H9 (cell line): ENCODE data around the gene MROH7. TPM values are rescaled to one million over a fixed set of nuclear protein-coding genes. Genes with fewer than 3 reads are reported as not detected.

ENCODE experiments used
- DNase-seq: peaks from one replicate; pipeline ENCODE4 v3.0.0-alpha.2; 2017
- H2AFZ ChIP-seq: one replicate; pipeline ENCODE4 v1.6.1; 2013; ENCODE audit warnings: mild to moderate bottlenecking, low read length, control low read depth, moderate library complexity
- H2AK5ac ChIP-seq: 2 replicates; pipeline ENCODE4 v1.6.1; 2013; ENCODE audit warnings: low read length, control low read depth, mixed read lengths; ENCODE audit not compliant: insufficient read length
- H2BK120ac ChIP-seq: one replicate; pipeline ENCODE4 v1.6.1; 2013; ENCODE audit warnings: low read depth, mild to moderate bottlenecking, low read length, control low read depth, inconsistent platforms; ENCODE audit not compliant: poor library complexity, severe bottlenecking
- H2BK12ac ChIP-seq: 2 replicates; pipeline ENCODE4 v1.6.1; 2013; ENCODE audit warnings: low read length, control low read depth, mixed read lengths, low read depth; ENCODE audit not compliant: insufficient read length
- H2BK15ac ChIP-seq: 2 replicates; pipeline ENCODE4 v1.6.1; 2013; ENCODE audit warnings: low read depth, low read length, control low read depth
- H2BK20ac ChIP-seq: one replicate; pipeline ENCODE4 v1.6.1; 2013; ENCODE audit warnings: low read depth, mild to moderate bottlenecking, low read length, control low read depth, inconsistent platforms; ENCODE audit not compliant: poor library complexity, severe bottlenecking
- H2BK5ac ChIP-seq: 2 replicates; pipeline ENCODE4 v1.6.1; 2013; ENCODE audit warnings: low read length, control low read depth, mixed read lengths; ENCODE audit not compliant: insufficient read length
- H3K14ac ChIP-seq: 2 replicates; pipeline ENCODE4 v1.6.1; 2013; ENCODE audit warnings: low read length, control low read depth; ENCODE audit not compliant: insufficient read depth
- H3K18ac ChIP-seq: 2 replicates; pipeline ENCODE4 v1.6.1; 2013; ENCODE audit warnings: low read depth, mild to moderate bottlenecking, mixed read lengths, low read length, control low read depth; ENCODE audit not compliant: insufficient read length
- H3K23ac ChIP-seq: 2 replicates; pipeline ENCODE4 v1.6.1; 2013; ENCODE audit warnings: low read length, control low read depth, mixed read lengths, low read depth; ENCODE audit not compliant: insufficient read length
- H3K23me2 ChIP-seq: 2 replicates; pipeline ENCODE4 v1.6.1; 2013; ENCODE audit warnings: low read depth, mild to moderate bottlenecking, mixed read lengths, low read length, control low read depth; ENCODE audit not compliant: insufficient read length, poor library complexity, severe bottlenecking
- H3K27ac ChIP-seq: 2 replicates; pipeline ENCODE4 v1.5.1; 2013; ENCODE audit warnings: low read length, control low read depth, mixed read lengths, low read depth; ENCODE audit not compliant: insufficient read length
- H3K27me3 ChIP-seq: 2 replicates; pipeline ENCODE4 v1.6.1; 2013; ENCODE audit warnings: low read length, control low read depth, inconsistent platforms; ENCODE audit not compliant: insufficient read depth
- H3K4ac ChIP-seq: 2 replicates; pipeline ENCODE4 v1.6.1; 2013; ENCODE audit warnings: low read depth, mild to moderate bottlenecking, control low read depth, inconsistent platforms, low read length, moderate library complexity
- H3K4me1 ChIP-seq: 2 replicates; pipeline ENCODE4 v1.6.1; 2013; ENCODE audit warnings: low read length, control low read depth, inconsistent platforms; ENCODE audit not compliant: insufficient read depth
- H3K4me2 ChIP-seq: 2 replicates; pipeline ENCODE4 v1.6.1; 2013; ENCODE audit warnings: low read length, control low read depth, mixed read lengths; ENCODE audit not compliant: insufficient read length, insufficient read depth
- H3K56ac ChIP-seq: 2 replicates; pipeline ENCODE4 v1.6.1; 2013; ENCODE audit warnings: low read depth, mild to moderate bottlenecking, mixed read lengths, low read length, control low read depth; ENCODE audit not compliant: insufficient read length
- H3K79me1 ChIP-seq: 2 replicates; pipeline ENCODE4 v1.6.1; 2013; ENCODE audit warnings: low read depth, mild to moderate bottlenecking, moderate library complexity, low read length, control low read depth, inconsistent platforms; ENCODE audit not compliant: insufficient read depth, poor library complexity, severe bottlenecking
- H3K79me2 ChIP-seq: 2 replicates; pipeline ENCODE4 v1.6.1; 2013; ENCODE audit warnings: low read length, control low read depth, inconsistent platforms; ENCODE audit not compliant: insufficient read depth
- H3K9ac ChIP-seq: 2 replicates; pipeline ENCODE4 v1.6.1; 2013; ENCODE audit warnings: low read length, control low read depth, mixed read lengths; ENCODE audit not compliant: insufficient read length; ENCODE audit errors: extremely low read depth
- H3K9me3 ChIP-seq: one replicate; pipeline ENCODE4 v1.6.1; 2013; ENCODE audit warnings: low read depth, low read length, inconsistent platforms; ENCODE audit not compliant: control insufficient read depth
- H3T11ph ChIP-seq: one replicate; pipeline ENCODE4 v1.6.1; 2013; ENCODE audit warnings: mild to moderate bottlenecking, low read length, control low read depth, inconsistent platforms
- H4K20me1 ChIP-seq: one replicate; pipeline ENCODE4 v1.6.1; 2013; ENCODE audit not compliant: control insufficient read depth, insufficient read length, insufficient read depth
- H4K5ac ChIP-seq: 2 replicates; pipeline ENCODE4 v1.6.1; 2013; ENCODE audit warnings: low read depth, mild to moderate bottlenecking, mixed read lengths, low read length, control low read depth; ENCODE audit not compliant: insufficient read length
- H4K8ac ChIP-seq: replicated peaks from 2 replicates; pipeline ENCODE4 v1.6.1; 2013; ENCODE audit warnings: low read length, control low read depth, mixed read lengths, low read depth; ENCODE audit not compliant: insufficient read length
- H4K91ac ChIP-seq: 2 replicates; pipeline ENCODE4 v1.6.1; 2013; ENCODE audit warnings: low read depth, mild to moderate bottlenecking, moderate library complexity, mixed read lengths, low read length, control low read depth; ENCODE audit not compliant: insufficient read length
- H3K27ac Mint-ChIP-seq, 3 experiments: 2 replicates in 2 of 3; 3 replicates in 1 of 3; pipeline ENCODE4 v1.8.0; 2020 to 2021; ENCODE audit warnings: mixed read lengths in 3 of 3, mild to moderate bottlenecking in 1 of 3, moderate library complexity in 1 of 3
- H3K27me3 Mint-ChIP-seq: 2 replicates; pipeline ENCODE4 v1.8.0; 2021; ENCODE audit warnings: low read depth, mild to moderate bottlenecking, moderate library complexity, mixed read lengths
- H3K36me3 Mint-ChIP-seq, 3 experiments: 2 replicates in 2 of 3; 3 replicates in 1 of 3; pipeline ENCODE4 v1.8.0; 2020 to 2021; ENCODE audit warnings: low read depth in 3 of 3, mixed read lengths in 3 of 3; ENCODE audit not compliant: insufficient read depth in 1 of 3
- H3K4me1 Mint-ChIP-seq, 2 experiments: 2 replicates each; pipeline ENCODE4 v1.8.0; 2020; ENCODE audit warnings: mixed read lengths in 2 of 2
- H3K4me3 Mint-ChIP-seq, 2 experiments: 2 replicates in 1 of 2; 3 replicates in 1 of 2; pipeline ENCODE4 v1.8.0; 2020 to 2021; ENCODE audit warnings: mild to moderate bottlenecking in 2 of 2, mixed read lengths in 2 of 2, moderate library complexity in 1 of 2
- H3K9me3 Mint-ChIP-seq, 2 experiments: 2 replicates in 1 of 2; 3 replicates in 1 of 2; pipeline ENCODE4 v1.8.0; 2020; ENCODE audit warnings: mild to moderate bottlenecking in 2 of 2, mixed read lengths in 2 of 2, moderate library complexity in 1 of 2
- CTCF ChIP-seq: fragments of 200-600 bp; sonication (generic); conservative IDR thresholded peaks from 3 replicates; pipeline ENCODE4 v1.8.0; 2021; ENCODE audit warnings: antibody characterized with exemption, mild to moderate bottlenecking
- WGBS: extraction: QIAGEN DNeasy Blood & Tissue Kit; methylation state at CpG from one replicate; pipeline ENCODE4 v1.1.7; 2013; ENCODE audit warnings: missing lambda C conversion rate, low lambda C conversion rate, mixed read lengths; ENCODE audit not compliant: insufficient read length; ENCODE audit errors: extremely low coverage; 5-methylcytosine and 5-hydroxymethylcytosine counted together
- total RNA-seq: library from RNA; stranded (reverse); gene quantifications from 2 replicates; pipeline ENCODE4 v1.2.1, GENCODE V29; 2021

Gene MROH7
- total RNA-seq, 1 experiment from 2014 or later: 0.09 TPM

- no peak for TF ChIP-seq CTCF
- WGBS: no CpG with 5 or more reads among the region's 3 CpGs
These were observed 8.8 kb downstream of the MROH7 start for GRCh38 chr1:54650417-54650816.

More at GRCh38 chr1:54650417-54650816, 8.8 kb downstream of the MROH7 start:
- Histone ChIP-seq H3K79me2 (no peaks in the 10 kb centered on the region), H3K4me2 (no peak overlapping the region), H2BK5ac (no peak overlapping the region), H2AFZ (no peak overlapping the region), H3K4ac (no peak overlapping the region), H3K79me1 (no peaks in the 10 kb centered on the region), H4K5ac (no peak overlapping the region), H3K14ac (no peak overlapping the region), H2BK20ac (no peak overlapping the region), H3K27me3 (no peaks in the 10 kb centered on the region; the same call in 1 of the 2 replicates), H2BK12ac (no peak overlapping the region), H3K9me3 (no peaks in the 10 kb centered on the region), H3K27ac (no peak overlapping the region), H4K91ac (no peak overlapping the region), H3K9ac (no peak overlapping the region), H2BK15ac (no peak overlapping the region), H3K18ac (no peak overlapping the region), H3K4me1 (no peaks in the 10 kb centered on the region), H2BK120ac (no peak overlapping the region), H4K8ac (no peak overlapping the region), H4K20me1 (no peaks in the 10 kb centered on the region), H3K23me2 (no peaks in the 10 kb centered on the region), H3K23ac (no peak overlapping the region), H3K56ac (no peak overlapping the region), H2AK5ac (no peak overlapping the region), H3T11ph (no peak overlapping the region)
- Mint-ChIP-seq H3K27ac (no peak overlapping the region), H3K4me1 (peaks cover 5 to 8% of the 10 kb centered on the region in 2 experiments), H3K27me3 (peaks cover 22% of the 10 kb centered on the region), H3K4me3 (no peak overlapping the region), H3K36me3 (no peaks in the 10 kb centered on the region), H3K9me3 (peaks cover 0 to 2% of the 10 kb centered on the region in 2 experiments; a peak in 1 of 5 replicates)
- DNase-seq: no peak
